ENCODE data around the gene HCFC1R1. TPM values are rescaled to one million over a fixed set of nuclear protein-coding genes. Genes with fewer than 3 reads are reported as not detected.

The HCFC1R1 gene
- total RNA-seq, 1 experiment from 2014 or later: 55.9 TPM

DNA sequence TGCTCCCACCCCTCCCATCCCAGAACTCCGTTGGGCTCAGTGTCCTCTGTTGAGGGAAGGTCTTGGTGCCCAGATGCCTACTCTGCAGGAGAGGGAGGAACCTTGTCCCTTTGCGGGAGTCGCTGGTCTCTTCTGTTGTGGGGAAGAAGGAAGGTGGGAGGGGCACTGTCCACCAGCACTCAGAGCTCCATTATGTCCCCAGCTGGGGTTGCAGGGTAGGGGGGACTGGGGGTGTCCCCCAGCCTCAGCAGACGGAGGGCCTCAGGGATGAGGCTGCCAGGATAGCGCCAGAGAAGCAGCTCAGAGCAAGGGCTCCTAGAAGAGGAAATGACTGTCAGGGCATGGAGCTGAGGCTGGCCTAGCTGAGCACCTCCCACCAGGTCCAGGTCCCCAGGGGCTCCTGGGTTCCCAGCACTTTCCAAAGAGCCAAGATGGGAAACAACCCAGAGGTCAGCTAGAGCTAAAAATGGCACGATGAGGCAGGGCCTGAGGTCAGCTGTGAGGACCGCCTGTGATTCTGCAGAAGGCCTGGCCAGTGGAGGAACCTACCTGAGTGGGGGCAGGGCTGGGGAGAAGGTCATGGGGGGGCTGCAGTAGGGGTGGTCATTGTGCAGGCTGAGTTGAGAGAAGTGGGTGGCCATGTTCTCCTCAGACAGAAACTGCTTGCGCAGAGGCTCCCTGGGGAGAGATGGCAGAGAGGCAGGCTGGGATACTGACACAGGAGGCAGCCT is 893 bp downstream of the HCFC1R1 start:
- in situ Hi-C loops (cut with HindIII; ENCODE audit: low sequenced_read_pairs): no loop called here
- peak; percentile 24 for DNase-seq (ENCODE audit: low spot score)

DNA sequence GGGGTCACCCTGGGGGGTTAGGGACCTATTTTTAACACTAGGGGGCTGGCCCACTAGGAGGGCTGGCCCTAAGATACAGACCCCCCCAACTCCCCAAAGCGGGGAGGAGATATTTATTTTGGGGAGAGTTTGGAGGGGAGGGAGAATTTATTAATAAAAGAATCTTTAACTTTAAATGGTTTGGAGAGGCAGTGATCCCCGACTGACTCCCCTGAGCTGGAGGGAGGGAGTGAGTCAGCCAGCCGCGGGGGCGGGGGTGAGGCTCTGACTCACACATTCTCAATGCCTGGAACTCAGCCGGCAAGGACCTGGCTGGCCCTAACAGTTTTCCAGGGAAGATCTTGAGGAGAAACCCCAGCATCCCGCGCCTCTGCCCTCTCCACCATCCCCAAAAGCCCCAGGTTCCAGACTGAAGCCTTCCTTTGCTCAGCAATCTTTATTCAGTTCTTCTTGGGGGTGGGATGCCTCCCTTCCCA is 1.5 kb downstream of the HCFC1R1 start:
- peak; percentile 62 for DNase-seq (ENCODE audit: low spot score)
- in situ Hi-C loops (cut with HindIII; ENCODE audit: low sequenced_read_pairs): no loop called here

DNA sequence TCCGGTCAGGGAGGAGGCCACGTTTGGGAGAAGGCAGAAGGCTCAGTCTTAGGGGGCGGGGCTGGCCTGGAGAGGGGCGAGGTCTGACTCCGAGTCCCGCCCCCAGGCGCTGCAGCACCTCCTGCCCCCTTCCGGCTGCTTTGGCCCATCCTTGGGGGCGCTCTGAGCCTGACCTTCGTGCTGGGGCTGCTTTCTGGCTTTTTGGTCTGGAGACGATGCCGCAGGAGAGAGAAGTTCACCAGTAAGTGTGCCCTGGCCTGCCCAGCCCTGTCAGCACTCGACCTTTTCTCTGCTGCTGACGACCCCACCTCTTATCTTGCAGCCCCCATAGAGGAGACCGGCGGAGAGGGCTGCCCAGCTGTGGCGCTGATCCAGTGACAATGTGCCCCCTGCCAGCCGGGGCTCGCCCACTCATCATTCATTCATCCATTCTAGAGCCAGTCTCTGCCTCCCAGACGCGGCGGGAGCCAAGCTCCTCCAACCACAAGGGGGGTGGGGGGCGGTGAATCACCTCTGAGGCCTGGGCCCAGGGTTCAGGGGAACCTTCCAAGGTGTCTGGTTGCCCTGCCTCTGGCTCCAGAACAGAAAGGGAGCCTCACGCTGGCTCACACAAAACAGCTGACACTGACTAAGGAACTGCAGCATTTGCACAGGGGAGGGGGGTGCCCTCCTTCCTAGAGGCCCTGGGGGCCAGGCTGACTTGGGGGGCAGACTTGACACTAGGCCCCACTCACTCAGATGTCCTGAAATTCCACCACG is 2.1 kb downstream of the HCFC1R1 start:
- in situ Hi-C loops (cut with HindIII; ENCODE audit: low sequenced_read_pairs): no loop called here
- peak; percentile 69 for DNase-seq (ENCODE audit: low spot score)

DNA sequence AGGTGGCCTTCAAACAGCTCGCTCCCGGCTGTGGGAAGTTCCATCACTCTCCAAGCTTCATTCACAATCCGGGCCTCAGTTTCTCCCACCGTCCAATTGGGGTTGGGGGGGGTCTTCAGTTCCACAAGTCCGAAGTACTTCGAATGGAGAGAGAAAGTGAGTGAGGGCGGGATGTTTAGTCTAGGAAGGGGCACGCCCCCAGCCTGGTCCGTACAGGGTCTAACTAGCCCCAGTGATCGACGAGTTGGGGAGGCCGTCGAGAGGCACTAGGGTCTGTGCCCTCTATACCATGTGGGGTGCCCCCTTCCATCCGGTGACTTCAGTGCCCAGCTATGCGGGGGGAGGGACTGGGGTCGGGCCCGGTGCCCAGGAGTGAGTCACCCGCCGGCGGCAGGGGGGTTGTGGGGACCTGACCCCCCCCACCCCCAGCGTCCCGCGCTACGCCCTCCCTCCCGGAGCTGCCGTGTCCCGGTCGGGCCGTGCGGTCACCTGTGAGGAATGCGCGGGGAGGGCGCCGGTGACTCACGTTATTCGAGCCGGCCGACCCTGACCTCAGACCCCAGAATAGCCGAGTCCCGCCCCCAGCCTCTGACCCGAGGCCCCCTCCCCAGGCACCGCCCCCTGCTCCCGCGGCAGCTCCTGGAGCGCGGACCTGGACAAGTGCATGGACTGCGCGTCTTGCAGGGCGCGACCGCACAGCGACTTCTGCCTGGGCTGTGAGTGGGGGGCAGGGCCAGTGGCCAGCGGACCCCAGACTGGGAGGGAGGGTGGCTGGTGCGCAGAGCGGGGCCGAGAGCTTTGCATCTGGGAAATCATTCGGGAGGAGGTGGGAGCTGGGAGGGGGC is 2.9 kb downstream of the HCFC1R1 start:
- DNase-seq (ENCODE audit: low spot score): peak; percentile 41
- in situ Hi-C loops (cut with HindIII; ENCODE audit: low sequenced_read_pairs): no loop called here

DNA sequence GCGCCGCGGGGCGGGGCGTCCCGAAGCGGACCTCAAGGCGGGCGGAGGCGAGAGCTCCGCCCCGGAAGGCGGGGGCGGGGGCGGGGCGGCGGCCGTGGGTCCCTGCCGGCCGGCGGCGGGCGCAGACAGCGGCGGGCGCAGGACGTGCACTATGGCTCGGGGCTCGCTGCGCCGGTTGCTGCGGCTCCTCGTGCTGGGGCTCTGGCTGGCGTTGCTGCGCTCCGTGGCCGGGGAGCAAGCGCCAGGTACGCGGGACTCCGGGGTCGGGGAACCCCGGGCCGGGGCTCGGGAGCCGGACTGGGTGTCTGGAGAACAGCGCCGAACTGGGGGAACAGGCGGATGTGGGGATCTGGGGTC is 3.5 kb downstream of the HCFC1R1 start, which contains the start of gene TNFRSF12A:
TNFRSF12A (plus strand) TSS at position 122 of the 357 bp plus-strand sequence; CDS start at position 152, 30 bp downstream.
- peak; percentile 54 for DNase-seq (ENCODE audit: low spot score)
- in situ Hi-C loops (cut with HindIII; ENCODE audit: low sequenced_read_pairs): no loop called here

DNA sequence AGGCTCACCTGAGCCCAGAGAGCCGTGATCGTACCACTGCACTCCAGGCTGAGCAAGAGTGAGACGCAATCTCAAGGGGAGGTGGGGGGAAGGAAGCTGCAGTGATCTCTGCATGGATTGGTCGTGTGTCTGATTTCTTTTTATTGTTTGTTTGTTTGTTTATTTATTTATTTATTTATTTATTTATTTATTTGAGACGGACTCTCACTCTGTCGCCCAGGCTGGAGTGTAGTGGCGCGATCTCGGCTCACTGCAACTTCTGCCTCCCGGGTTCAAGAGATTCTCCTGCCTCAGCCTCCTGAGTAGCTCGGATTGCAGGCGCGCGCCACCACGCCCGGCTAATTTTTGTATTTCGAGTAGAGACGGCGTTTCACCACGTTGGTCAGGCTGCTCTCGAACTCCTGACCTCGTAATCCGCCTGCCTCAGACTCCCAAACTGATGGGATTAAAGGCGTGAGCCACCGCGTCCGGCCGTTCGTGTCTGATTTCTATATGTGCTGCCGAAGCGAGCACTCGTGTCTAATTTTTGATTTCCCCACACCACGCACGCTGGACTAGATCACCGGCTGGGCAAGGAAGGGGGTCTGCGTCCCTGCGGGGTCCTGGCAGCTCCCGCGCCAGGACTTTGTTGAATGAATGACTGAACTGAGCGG is 4.0 kb downstream of the HCFC1R1 start:
- in situ Hi-C loops (cut with HindIII; ENCODE audit: low sequenced_read_pairs): no loop called here
- DNase-seq (ENCODE audit: low spot score): no peak

DNA sequence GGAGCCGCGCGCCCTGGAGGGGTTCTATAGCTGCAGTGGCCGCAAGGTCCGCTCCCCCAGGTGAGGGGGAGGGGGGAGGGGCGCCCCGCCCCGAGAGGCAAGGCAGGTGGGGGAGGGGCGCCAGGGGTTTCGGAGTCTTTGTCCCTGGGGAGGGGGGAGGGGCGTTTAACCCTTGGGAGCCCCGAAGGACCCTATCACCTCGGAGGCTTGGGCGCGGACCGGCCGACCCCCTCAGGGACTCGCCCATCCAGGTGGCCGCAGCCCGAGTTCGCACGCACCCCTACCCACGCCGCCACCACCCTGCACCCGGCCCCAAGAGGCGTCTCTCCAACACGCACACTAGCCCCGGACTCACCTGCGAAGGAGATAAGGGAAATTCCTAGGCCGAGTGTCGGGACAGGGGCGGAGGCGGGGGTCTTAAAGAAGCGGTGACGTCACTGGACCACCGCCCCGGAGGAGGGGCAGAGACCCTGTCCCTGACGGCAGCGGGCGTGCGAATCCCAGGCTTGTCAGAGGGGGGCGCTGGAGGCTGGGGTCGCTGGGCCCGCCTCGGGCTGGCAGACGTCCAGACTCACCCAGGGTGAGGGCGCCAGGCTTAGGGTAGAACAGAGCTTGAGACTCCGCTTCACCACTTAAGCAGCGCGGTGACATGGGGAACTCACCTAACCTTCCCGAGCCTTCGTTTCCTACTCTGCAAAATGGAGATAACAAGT is 5.8 kb downstream of the HCFC1R1 start, which contains the start of gene CLDN6:
CLDN6 (minus strand) TSS at position 390 of the 713 bp plus-strand sequence. CDS start 2,162 bp downstream, outside the sequence.
- no peak for DNase-seq (ENCODE audit: low spot score)
- in situ Hi-C loops (cut with HindIII; ENCODE audit: low sequenced_read_pairs): no loop called here

DNA sequence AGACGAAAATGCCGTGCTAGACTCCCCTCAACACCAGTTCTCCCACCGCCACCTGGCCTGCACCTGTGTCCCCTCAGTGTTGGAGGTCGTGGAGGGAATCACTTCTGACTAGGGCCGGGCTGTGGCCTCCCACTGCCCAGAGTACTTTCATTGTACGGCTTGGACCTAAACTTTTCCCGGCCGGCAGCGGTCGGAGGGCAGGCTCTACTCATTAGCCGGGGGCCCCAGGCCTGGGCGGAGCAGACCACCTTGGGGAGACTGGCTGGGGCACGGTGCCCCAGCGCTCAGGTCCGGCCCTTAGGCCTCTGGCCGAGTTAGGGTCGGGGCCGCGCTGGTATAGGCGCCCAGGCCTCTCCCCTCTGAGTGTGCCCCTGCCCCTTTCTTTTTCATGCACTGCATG is 6.4 kb downstream of the HCFC1R1 start:
- in situ Hi-C loops (cut with HindIII; ENCODE audit: low sequenced_read_pairs): no loop called here
- DNase-seq (ENCODE audit: low spot score): no peak

DNA sequence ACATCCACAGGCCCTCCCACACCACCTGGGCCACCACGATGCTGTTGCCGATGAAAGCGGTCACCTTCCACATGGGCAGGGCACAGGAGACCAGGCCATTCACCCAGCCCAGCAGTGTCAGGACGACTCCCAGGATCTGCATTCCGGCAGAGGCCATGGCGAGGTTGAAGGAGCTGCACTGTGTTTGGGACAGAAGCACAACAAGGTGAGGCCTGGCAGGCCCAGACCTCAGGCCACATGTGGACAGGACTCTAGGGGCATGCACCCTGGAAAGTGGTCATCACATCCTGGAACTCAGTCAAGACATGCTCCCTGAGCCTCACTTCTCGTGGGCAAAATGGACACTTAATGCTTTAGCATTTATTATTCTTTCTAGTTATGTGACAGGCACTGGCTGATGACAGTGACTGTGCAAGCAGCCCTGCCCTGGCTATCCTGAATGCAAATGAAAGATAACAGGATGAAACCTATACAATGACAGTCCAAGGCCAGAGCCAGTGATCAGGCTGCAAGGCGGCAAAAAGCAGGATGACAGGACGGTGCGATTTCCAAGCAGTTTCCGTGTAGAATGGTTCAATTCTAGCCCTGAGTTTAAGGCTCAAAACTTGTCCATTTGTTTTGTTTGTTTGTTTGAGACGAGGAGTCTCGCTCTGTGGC is 7.7 kb downstream of the HCFC1R1 start:
- in situ Hi-C loops (cut with HindIII; ENCODE audit: low sequenced_read_pairs): no loop called here
- DNase-seq (ENCODE audit: low spot score): no peak

DNA sequence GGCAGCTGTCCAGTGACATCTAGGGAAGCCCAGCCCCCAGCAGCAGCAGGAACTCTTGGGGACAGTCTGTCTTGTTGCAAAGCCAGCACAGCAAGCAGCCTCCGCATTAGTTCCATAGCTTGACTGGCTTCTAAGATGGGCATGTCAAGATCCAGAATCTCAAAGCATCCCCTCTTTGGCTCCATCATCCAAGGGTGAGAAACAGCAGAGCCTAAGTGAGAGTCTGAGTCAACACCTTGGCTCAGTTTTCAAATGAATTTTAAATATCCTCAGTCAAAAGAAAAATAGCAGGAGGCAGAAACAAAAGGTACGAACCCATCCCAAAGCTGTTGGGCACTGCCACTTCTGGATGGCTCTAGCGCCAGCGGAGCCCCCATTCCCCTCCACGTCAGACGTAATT is 8.8 kb downstream of the HCFC1R1 start:
- in situ Hi-C loops (cut with HindIII; ENCODE audit: low sequenced_read_pairs): no loop called here
- no peak for DNase-seq (ENCODE audit: low spot score)

DNA sequence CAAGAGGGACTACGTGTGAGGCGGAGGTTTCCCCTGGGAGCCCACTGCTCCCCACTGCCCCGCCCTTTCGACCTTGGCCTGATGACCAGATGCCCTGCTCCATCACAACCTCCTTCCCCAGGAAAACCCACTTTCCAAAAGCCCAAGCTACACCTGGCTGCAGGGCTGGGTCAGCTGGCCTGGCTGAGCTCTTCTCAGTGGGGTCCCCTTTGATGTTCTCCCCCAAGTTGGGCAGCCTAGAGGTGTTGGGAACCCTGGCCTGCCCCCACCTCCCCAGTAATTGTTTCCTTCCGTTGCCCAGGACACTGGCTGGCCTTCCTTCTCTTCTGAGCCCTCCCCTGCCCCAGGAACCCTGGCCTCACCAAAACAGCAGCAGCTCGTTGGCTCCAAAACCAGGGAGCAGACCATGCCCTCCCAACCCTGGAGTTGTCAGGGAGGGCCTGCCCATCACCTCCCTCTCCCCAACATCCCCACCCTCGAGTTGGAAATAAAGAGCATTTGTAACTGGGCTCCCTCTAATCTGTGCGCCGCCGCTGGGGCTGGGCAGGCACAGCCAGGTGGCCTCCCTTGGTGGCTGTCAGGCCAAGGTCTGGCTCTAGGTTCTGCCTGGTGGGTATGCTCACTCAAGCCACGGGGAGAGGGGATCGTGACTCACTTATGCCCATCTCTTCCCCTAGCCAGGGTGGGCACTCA is 9.6 kb downstream of the HCFC1R1 start:
- in situ Hi-C loops (cut with HindIII; ENCODE audit: low sequenced_read_pairs): no loop called here
- DNase-seq (ENCODE audit: low spot score): no peak

DNA sequence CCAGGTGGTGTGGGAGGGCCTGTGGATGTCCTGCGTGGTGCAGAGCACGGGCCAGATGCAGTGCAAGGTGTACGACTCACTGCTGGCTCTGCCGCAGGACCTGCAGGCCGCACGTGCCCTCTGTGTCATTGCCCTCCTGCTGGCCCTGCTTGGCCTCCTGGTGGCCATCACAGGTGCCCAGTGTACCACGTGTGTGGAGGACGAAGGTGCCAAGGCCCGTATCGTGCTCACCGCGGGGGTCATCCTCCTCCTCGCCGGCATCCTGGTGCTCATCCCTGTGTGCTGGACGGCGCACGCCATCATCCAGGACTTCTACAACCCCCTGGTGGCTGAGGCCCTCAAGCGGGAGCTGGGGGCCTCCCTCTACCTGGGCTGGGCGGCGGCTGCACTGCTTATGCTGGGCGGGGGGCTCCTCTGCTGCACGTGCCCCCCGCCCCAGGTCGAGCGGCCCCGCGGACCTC is 10.2 kb downstream of the HCFC1R1 start:
- no peak for DNase-seq (ENCODE audit: low spot score)
- in situ Hi-C loops (cut with HindIII; ENCODE audit: low sequenced_read_pairs): no loop called here

DNA sequence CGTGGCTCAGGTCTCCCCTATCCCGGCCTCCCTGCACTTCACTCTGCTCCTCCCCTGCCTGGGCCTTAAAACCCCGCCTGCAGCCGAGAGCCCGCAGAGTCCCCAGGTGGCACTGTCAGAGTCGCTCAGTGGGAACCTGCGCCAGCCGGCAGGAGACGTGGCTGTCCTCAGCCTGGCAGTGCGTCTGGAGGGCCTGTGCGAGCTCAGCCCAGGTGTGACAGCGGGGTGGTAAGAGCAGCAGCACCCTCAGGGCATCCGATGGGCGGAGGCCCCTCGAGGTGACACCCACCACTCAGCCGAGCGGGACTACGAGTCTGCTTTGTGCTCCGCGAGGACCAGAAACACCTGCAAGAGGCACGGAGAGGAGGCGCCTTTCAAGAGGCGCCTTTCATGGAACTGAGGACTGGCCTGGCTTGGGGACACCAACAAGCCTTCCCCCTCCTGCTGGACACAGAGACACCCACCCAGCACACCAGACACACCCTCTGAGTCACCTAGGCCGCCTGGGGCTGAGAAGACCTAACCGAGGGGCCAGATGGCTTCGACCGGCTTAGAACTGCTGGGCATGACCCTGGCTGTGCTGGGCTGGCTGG is 10.8 kb downstream of the HCFC1R1 start, which contains the start of gene CLDN9:
CLDN9 (plus strand) TSS at position 96 of the 593 bp plus-strand sequence; CDS start at position 536, 440 bp downstream.
- peak; percentile 39 for DNase-seq (ENCODE audit: low spot score)
- in situ Hi-C loops (cut with HindIII; ENCODE audit: low sequenced_read_pairs): no loop called here

DNA sequence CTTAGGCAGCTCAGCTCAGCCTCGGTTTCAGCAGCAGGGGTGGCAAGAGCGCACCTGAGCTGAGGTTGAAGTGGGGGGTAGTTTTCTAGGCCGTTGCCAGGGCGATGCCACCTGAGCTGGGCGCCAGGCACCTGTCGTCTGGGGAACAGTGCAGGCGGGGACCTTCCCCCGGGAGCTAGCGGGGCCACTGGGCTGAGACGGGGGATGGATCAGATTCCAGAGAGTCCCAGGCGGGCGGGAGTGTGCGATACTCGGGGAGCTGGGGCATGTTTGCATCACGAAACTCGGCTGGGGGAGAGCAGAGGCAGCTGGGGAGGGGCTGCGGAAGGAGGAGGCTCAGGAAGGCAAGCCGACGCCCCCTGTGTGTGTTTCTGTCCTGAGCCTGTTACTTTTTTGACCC is 11.5 kb downstream of the HCFC1R1 start:
- no peak for DNase-seq (ENCODE audit: low spot score)
- in situ Hi-C loops (cut with HindIII; ENCODE audit: low sequenced_read_pairs): no loop called here

DNA sequence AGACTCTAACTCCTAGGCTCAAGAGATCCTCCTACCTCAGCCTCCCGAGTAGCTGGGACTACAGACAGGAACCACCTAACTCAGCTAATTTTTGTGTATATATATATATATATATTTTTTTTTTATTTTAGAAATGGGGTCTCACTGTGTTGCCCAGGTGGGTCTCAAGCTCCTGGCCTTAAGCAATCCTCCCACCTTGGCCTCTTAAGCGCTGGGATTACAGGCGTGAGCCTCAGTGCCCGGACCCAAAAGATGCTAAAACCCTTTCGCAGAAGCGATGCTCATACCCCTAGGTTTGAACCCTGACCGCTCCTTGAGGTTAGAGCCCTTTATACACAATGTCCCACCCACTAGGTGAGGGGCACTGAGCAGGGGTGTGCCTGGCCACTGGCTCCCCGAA is 13.2 kb downstream of the HCFC1R1 start:
- DNase-seq (ENCODE audit: low spot score): no peak
- in situ Hi-C loops (cut with HindIII; ENCODE audit: low sequenced_read_pairs): no loop called here

DNA sequence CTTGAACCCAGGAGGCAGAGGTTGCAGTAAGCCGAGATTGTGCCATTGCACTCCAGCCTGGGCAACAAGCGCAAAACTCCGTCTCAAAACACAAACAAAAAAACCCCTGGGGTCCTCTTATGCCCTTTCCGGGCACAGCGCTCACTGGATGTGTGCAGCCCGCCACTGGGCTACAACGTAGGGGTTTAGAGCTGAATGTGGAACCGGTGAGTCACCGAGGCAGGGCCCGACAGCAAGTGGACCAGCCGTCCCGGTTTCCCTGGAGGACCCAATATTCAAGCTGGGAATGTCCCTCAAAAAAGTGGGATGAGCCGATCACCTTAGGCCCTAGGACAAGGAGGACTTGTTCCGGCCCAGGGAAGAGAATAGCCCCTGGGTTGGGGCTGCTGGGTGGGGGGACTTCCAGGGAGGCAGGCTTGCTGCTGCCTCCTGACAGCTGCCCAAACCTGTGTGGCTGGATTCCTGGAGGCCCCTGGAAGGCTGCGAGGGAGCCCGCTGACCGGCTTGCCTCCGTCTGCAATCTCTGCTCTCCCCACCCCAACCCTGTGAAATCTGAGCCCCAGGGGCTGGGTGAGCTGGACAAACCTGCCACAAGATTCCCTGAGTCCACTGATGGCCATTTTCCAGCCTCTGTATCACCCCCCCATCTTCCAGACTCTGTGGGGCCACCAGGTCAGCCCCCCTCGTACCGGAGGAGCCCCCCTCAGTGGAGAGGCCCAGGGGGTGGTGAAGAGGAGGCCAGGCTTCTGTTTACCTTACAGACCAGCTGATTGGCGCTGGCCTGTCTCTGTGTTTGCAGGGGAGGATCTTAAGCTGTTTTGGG is 14.0 kb downstream of the HCFC1R1 start:
- DNase-seq (ENCODE audit: low spot score): no peak
- in situ Hi-C loops (cut with HindIII; ENCODE audit: low sequenced_read_pairs): no loop called here

Measured in G401 (cell line).